Inflammatory macrophage (primary cell): ENCODE measurements around the gene RCN2.
"Not testable (repeated sequence)": the region's sequence is repeated elsewhere in the genome, so short reads cannot be mapped to it uniquely, and the experiment has no call there.

ENCODE experiments used
- DNase-seq, 2 donors: peaks; one replicate each; pipeline ENCODE4 v3.0.0-alpha.2; 2020 to 2022
- total RNA-seq, 18 experiments: gene quantifications; one replicate each; lab custom pipeline; 2026; ENCODE audit warnings: mixed read lengths in 6 of 18, inconsistent platforms in 2 of 18; lab: John Stamatoyannopoulos, UW

The RCN2 gene
- 8.8 to 53.1 (median 29.9) reads per million in 18 experiments for total RNA-seq

- peak; percentile 95 to 96 for DNase-seq
Observed at GRCh38 chr15:76931397-76932134, at the start of gene RCN2. RCN2 (plus strand) TSS chr15:76931749; CDS start chr15:76931842, 93 bp downstream.

- no peak for DNase-seq
Observed at GRCh38 chr15:76885212-76885611, 46.3 kb upstream of the RCN2 start.

GRCh38 chr15:76887280-76888141 is 44.0 kb upstream of the RCN2 start:
- not testable (repeated sequence) for DNase-seq

GRCh38 chr15:76892836-76893235 is 38.7 kb upstream of the RCN2 start:
- DNase-seq: not testable (repeated sequence)

GRCh38 chr15:76894174-76894573 is 37.4 kb upstream of the RCN2 start:
- DNase-seq: no peak

GRCh38 chr15:76898102-76898501 is 33.4 kb upstream of the RCN2 start:
- no peak for DNase-seq

GRCh38 chr15:76899176-76899930 is 32.2 kb upstream of the RCN2 start:
- DNase-seq: not testable (repeated sequence)

GRCh38 chr15:76899931-76900310 is 31.6 kb upstream of the RCN2 start:
- DNase-seq: not testable (repeated sequence)

GRCh38 chr15:76901965-76902364 is 29.6 kb upstream of the RCN2 start:
- DNase-seq: no peak

- DNase-seq: peak; percentile 6 to 9
Observed at GRCh38 chr15:76903251-76903681, 28.3 kb upstream of the RCN2 start.

GRCh38 chr15:76904461-76905012 is 27.0 kb upstream of the RCN2 start:
- peak in 1 of 2 donors; percentile 0 for DNase-seq

GRCh38 chr15:76905013-76905839 is 26.3 kb upstream of the RCN2 start, which contains the start of gene SCAPER:
SCAPER (minus strand) TSS chr15:76905340; CDS start chr15:76883817, 21,523 bp downstream.
- DNase-seq: peak; percentile 86 to 92

GRCh38 chr15:76905855-76906254 is 25.7 kb upstream of the RCN2 start:
- no peak for DNase-seq

- DNase-seq: no peak
Observed at GRCh38 chr15:76912430-76912829, 19.1 kb upstream of the RCN2 start.

GRCh38 chr15:76913737-76914136 is 17.8 kb upstream of the RCN2 start:
- no peak for DNase-seq

- no peak for DNase-seq
Observed at GRCh38 chr15:76916369-76916768, 15.2 kb upstream of the RCN2 start.

GRCh38 chr15:76928201-76928600 is 3.3 kb upstream of the RCN2 start:
- no peak for DNase-seq

- no peak for DNase-seq
Observed at GRCh38 chr15:76929011-76929760, 2.4 kb upstream of the RCN2 start.

GRCh38 chr15:76930831-76931396 is 635 bp upstream of the RCN2 start:
- no peak for DNase-seq
